ENCODE data around the gene POU6F2. TPM values are rescaled to one million over a fixed set of nuclear protein-coding genes. Genes with fewer than 3 reads are reported as not detected.
A peak's percentile ranks its signal among the peaks of the same experiment; 100 is the strongest.

The POU6F2 gene
- total RNA-seq, 1 experiment from 2014 or later = 0.19 TPM

DNA sequence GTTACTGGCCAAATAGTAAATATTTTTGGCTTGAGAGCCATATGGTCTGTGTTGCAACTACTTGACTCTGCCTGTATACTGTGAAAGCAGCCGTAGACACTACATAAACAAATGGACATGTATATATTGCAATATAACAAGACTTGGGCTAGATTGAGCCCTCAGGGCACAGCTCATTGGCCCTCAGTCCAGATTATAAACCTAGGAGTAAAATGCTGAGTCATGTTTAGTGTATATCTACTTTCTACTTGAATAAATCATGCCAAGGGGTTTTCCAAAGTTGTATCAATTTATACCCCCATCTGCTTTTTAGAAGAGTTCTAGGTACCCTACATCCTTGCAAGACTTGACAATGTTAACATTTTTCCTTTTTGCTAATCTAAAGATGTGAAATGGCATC, 27.4 kb upstream of the POU6F2 start:
- POLR2A ChIA-PET = no interaction called here
- no peak overlapping the region for H3K27ac Mint-ChIP-seq (ENCODE audit: low read depth, unreplicated experiment)
- no peaks in the 10 kb centered on the region for H3K9me3 Mint-ChIP-seq (ENCODE audit: unreplicated experiment)
- CTCF ChIA-PET = interaction anchor here (1.6 kb wide), 1 partner anchor 9 kb away, joined by 3 read pairs; no protein-coding TSS in a partner anchor
- intact Hi-C loops (cut with micrococcal nuclease) = no loop called here
- TF ChIP-seq, protein P1, sequence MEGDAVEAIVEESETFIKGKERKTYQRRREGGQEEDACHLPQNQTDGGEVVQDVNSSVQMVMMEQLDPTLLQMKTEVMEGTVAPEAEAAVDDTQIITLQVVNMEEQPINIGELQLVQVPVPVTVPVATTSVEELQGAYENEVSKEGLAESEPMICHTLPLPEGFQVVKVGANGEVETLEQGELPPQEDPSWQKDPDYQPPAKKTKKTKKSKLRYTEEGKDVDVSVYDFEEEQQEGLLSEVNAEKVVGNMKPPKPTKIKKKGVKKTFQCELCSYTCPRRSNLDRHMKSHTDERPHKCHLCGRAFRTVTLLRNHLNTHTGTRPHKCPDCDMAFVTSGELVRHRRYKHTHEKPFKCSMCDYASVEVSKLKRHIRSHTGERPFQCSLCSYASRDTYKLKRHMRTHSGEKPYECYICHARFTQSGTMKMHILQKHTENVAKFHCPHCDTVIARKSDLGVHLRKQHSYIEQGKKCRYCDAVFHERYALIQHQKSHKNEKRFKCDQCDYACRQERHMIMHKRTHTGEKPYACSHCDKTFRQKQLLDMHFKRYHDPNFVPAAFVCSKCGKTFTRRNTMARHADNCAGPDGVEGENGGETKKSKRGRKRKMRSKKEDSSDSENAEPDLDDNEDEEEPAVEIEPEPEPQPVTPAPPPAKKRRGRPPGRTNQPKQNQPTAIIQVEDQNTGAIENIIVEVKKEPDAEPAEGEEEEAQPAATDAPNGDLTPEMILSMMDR (IDR thresholded peaks at IDR 0.05; ENCODE audit: unreplicated experiment) = no peak
- no peaks in the 10 kb centered on the region for H3K36me3 Mint-ChIP-seq (ENCODE audit: insufficient read depth, unreplicated experiment)
- no peaks in the 10 kb centered on the region for H3K4me1 Mint-ChIP-seq (ENCODE audit: insufficient read depth, unreplicated experiment)
- H3K4me3 Mint-ChIP-seq (ENCODE audit: unreplicated experiment) = no peak overlapping the region
- peaks cover 92% of the 10 kb centered on the region for H3K27me3 Mint-ChIP-seq (ENCODE audit: insufficient read depth, unreplicated experiment)
- BruUV-seq (replicated peaks) = no TSS peak
- DNase-seq (ENCODE audit: unreplicated experiment) = peak; percentile 35

DNA sequence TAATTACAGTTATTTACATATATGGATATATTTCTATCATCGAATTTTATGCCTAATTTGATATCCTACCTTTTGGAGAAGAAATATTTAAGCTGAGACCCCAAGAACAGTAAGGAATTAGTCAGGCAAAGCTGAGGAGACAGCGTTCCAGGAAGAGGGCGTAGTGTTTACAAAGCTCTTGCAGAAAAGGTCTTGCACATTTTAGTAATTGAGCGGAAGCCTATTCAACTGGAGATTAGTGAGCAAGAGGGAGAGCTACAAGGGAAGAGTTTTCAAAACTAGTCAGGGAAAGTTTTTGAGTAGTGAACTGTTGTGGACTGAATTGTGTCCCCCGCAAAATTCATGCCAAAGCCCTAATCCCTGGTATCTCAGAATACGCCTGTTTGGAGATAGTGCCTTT, 26.5 kb upstream of the POU6F2 start:
- no peak for DNase-seq (ENCODE audit: unreplicated experiment)
- intact Hi-C loops (cut with micrococcal nuclease) = no loop called here
- Mint-ChIP-seq H3K4me3 (ENCODE audit: unreplicated experiment) (no peak overlapping the region), H3K27ac (ENCODE audit: low read depth, unreplicated experiment) (no peak overlapping the region), H3K4me1 (ENCODE audit: insufficient read depth, unreplicated experiment) (no peaks in the 10 kb centered on the region), H3K36me3 (ENCODE audit: insufficient read depth, unreplicated experiment) (no peaks in the 10 kb centered on the region), H3K27me3 (ENCODE audit: insufficient read depth, unreplicated experiment) (peaks cover 98% of the 10 kb centered on the region), H3K9me3 (ENCODE audit: unreplicated experiment) (no peaks in the 10 kb centered on the region)
- TF ChIP-seq, protein P1 (IDR thresholded peaks at IDR 0.05; ENCODE audit: unreplicated experiment) = no peak
- BruUV-seq (replicated peaks) = no TSS peak
- POLR2A ChIA-PET = no interaction called here
- CTCF ChIA-PET = interaction anchor here (1.6 to 1.8 kb wide), 2 partner anchors 10 to 19 kb away, joined by 3 to 6 read pairs; no protein-coding TSS in a partner anchor

DNA sequence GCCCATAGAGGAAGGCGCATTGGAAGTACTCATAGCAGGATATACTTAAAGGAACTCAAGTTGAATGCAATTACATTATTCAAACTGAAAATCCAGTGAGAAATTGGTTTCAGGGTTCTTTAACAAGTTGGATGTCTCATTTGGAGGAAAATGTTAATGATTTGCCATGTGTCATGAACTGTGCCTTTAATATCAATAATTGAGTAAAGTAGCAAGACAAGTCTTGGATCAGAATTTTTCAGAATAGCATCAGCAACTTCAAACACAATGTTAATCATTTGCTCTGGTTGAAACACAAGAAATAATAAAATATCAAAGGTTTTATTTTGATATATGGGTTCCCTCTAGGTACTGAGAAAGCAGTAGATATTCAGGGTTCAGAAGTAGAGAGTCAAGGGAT, 24.5 kb upstream of the POU6F2 start:
- no peak for DNase-seq (ENCODE audit: unreplicated experiment)
- H3K27ac Mint-ChIP-seq (ENCODE audit: low read depth, unreplicated experiment) = no peak overlapping the region
- H3K36me3 Mint-ChIP-seq (ENCODE audit: insufficient read depth, unreplicated experiment) = no peaks in the 10 kb centered on the region
- intact Hi-C loops (cut with micrococcal nuclease) = no loop called here
- H3K4me1 Mint-ChIP-seq (ENCODE audit: insufficient read depth, unreplicated experiment) = no peaks in the 10 kb centered on the region
- BruUV-seq (replicated peaks) = no TSS peak
- ChIA-PET CTCF (no interaction called here), POLR2A (no interaction called here)
- H3K4me3 Mint-ChIP-seq (ENCODE audit: unreplicated experiment) = no peak overlapping the region
- peaks cover 97% of the 10 kb centered on the region for H3K27me3 Mint-ChIP-seq (ENCODE audit: insufficient read depth, unreplicated experiment)
- no peaks in the 10 kb centered on the region for H3K9me3 Mint-ChIP-seq (ENCODE audit: unreplicated experiment)
- TF ChIP-seq, protein P1 (IDR thresholded peaks at IDR 0.05; ENCODE audit: unreplicated experiment) = no peak

DNA sequence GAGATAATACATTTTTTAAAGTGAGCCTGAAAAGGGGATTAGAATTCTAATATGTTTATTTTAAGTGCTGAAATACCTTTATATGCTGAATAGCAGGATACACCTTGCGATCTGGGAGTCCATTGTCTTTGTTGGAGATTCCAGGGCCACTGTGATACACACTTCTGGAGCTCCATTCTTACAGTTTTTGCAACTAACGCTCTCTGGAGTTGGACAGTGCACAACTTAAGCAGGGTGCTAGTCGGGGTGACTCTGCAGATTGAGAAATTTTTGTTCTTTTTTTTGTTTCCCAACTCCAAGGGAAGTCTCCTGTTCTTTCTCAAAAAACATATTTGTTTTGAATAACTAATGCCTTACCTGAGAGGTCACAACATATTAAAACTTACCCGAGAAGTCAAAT, 23.7 kb upstream of the POU6F2 start:
- H3K9me3 Mint-ChIP-seq (ENCODE audit: unreplicated experiment) = no peaks in the 10 kb centered on the region
- no peaks in the 10 kb centered on the region for H3K4me1 Mint-ChIP-seq (ENCODE audit: insufficient read depth, unreplicated experiment)
- intact Hi-C loops (cut with micrococcal nuclease) = no loop called here
- TF ChIP-seq, protein P1 (IDR thresholded peaks at IDR 0.05; ENCODE audit: unreplicated experiment) = no peak
- POLR2A ChIA-PET = no interaction called here
- H3K27ac Mint-ChIP-seq (ENCODE audit: low read depth, unreplicated experiment) = no peak overlapping the region
- H3K27me3 Mint-ChIP-seq (ENCODE audit: insufficient read depth, unreplicated experiment) = peaks cover 97% of the 10 kb centered on the region
- CTCF ChIA-PET = interaction anchor here (0.7 kb wide), 2 partner anchors 15 to 16 kb away, joined by 3 read pairs; no protein-coding TSS in a partner anchor
- no TSS peak for BruUV-seq (replicated peaks)
- no peaks in the 10 kb centered on the region for H3K36me3 Mint-ChIP-seq (ENCODE audit: insufficient read depth, unreplicated experiment)
- DNase-seq (ENCODE audit: unreplicated experiment) = no peak
- H3K4me3 Mint-ChIP-seq (ENCODE audit: unreplicated experiment) = no peak overlapping the region

All from MCF 10A (cell line).